GM19452 (cell line): ENCODE results near the gene HS6ST1.
"Not testable (repeated sequence)": the region's sequence is repeated elsewhere in the genome, so short reads cannot be mapped to it uniquely, and the experiment has no call there.

ENCODE experiments used
- ATAC-seq: cut with Tn5 transposase; IDR thresholded peaks from one replicate; pipeline ENCODE4 v1.9.1; 2021; ENCODE audit not compliant: unreplicated experiment

HS6ST1 gene

DNA sequence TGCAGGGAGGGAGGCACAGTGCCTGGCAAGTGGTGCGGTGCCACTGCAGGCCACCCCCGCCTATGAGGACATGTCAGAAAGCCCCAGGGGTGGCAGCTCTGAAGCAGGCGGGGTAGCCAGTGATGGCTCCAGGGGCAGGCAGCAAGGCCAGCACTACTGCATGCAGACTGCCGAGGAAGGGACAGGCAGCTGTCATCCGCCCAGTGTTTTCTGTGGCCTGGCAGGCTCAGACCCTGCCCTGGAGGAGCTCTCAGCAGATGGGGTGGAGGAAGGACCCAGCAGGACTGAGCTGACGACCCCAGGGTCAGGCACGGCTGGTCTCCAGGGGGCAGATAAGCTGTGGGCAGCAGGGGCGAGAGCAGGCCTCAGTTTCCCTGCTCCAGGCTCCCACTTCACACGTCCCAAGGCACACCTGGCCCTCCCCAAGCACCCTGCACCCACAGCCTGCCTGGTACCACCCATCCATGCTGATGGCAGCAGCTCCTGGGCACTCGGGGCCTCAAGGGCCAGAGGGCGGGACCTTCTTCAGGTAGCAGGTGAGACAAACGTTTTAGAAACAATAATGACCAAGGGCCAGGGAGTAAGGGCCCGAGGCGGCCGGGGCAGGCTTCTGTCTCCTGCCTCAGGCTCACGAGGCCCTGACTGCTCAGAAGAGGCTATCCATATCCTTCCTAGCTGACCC lies 48.5 kb downstream of the HS6ST1 start:
- no peak for ATAC-seq

DNA sequence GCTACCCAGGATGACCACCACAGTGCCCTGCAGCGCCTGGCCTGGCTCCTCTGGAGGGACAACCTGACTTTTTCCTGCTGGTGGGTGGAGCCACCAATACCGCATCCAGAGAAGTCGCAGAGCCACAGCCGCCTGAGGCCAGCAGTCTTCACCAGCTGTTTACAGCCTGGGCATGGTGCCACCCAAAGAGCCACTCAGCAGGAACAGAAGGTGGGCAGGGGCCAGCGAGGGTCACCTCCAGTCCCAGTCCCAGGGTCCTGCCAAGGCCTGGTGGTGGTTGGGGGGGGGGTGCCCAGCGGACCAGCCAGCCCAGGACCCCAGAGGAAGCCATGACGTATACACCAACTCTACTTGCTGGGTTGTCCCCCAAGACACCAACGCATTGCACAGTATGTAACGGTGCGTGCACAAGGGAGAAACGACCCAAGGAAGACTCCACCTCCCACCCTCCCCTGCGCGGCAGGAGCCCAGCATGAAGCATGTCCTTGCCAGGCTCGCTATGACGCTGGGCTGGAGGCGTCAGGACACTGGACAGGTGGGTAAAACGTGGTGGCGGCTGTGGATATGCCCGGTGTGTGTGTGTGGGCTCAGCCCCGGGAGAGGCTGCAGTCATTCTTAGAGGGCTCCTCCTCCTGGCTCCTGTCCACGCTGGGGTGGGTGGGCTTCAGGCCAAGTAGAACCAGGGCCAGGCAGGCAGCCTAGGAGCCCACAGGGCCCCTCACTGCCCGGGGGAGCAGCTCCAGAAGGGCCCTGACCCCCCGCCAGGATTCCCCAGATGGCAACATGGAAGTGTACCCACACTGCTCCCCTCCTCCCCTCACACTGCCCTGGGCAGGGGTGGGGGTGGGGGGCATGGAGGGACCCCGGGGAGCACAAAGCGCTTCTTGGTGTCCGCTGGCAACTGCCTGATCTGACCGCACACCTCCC lies 49.3 kb downstream of the HS6ST1 start:
- no peak for ATAC-seq

DNA sequence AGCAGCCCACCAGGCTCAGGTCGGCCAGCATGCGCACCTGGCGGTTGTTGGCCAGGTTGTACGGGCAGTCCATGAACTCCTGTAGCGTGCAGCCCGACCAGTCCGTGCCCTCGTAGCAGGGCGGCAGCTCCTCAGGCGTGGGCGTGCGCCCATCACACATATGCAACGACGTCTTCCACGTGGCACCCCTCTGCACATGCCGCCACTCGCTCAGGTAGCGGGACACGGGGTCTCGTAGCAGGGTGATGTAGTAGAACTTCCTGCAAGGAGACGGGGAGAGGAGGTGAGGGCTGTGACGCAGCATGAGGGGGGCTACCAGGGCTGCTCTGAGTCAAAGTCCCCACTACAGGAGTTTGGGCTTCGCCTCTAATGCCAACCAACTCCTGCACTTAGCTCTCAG lies 50.1 kb downstream of the HS6ST1 start:
- ATAC-seq: not testable (repeated sequence)

DNA sequence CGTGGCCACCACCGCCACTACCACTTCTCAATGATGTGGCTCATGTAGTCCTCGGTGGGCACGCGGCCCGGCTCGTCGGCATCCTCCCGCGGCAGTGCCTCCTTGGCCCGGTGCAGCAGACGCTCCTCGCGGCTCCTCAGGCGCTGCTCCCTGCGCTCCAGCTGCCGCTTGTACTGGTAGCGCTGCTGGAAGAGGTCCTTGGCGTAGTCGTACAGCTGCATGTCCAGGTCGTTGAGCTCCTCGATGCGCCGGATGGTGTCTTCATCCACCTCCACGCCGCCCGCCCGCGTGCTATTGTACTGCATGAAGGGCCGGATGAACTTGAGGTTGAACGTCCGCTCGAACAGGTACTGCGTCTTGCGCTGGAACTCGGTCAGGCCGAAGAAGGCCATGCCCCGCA lies 50.5 kb downstream of the HS6ST1 start:
- ATAC-seq: not testable (repeated sequence)

DNA sequence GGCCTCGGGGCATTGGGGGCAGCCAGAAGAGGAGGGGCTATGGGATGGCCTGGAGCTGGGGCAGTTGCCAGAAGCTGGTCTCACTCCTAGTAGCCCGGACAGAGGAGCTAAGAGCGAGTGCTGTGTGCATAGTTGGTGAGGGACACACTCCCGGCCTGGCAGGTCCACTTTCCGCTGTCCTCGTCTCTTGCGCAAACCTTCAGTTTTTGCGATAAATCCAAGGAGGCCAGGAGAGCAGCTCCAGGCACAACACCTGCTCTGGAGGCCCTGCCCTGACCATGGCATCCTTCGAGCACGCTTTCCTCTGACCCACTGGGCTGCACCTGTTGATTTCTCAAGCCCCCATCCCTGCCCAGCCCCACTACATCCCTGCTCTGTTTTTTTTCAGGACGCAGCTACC lies 51.0 kb downstream of the HS6ST1 start:
- ATAC-seq: not testable (repeated sequence)

DNA sequence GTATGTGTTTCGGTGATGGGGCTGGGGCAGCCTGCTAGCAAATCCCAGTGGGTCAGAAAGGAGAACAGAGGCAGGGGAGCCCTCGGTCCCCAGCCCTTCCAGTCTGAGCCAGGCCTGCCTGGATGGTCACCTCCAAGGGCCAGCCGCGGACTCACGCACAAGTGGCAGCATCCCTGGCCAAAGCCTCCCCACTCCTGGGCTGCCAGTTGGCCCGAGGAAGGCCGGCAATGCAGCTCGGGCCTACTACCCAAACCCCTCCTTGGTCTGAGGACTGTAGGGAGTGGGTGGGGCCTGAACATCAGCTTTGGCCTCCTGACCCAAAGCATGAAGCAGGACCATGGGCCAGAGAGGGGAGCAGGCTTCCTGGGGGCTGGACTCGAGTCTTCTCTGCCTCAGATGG lies 51.5 kb downstream of the HS6ST1 start:
- ATAC-seq: not testable (repeated sequence)

DNA sequence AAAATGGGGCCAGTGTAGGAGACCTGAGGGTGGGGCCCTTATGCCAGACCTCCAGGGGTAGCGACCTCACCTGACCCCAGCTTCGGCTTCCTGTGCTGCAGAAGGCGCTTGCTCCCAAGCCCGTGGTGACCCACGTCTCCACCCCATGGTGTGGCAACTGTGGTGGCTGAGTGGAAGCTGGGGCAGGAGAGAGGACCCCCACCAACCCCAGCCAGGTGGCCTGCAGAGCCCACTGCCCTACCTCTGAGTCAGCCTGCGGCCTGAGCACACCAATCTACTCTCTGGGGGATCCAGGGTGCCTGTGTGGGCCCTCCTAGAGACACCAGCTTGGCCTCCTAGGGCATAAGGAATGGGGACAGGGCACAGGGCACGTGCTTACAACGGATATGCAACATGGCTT lies 52.2 kb downstream of the HS6ST1 start:
- not testable (repeated sequence) for ATAC-seq

DNA sequence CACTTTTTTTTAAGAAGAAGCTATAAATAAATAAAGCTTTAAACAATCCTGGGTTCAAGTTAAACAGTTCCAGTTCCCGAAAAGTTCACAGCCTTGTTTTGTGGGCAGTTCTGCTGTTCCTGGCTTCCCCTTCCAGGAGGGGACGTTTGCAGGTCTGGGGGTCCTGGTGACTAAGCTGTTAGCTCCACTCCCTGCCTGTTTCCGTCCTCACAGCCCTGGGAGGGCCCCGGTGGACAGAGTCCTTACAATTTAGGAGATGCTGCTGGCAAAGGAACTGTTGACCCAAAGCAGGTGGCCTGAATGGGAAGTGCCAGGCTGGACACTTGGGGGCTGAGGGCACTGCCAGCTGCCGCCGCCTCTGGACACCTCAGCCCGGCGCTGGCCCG lies 53.1 kb downstream of the HS6ST1 start:
- ATAC-seq: not testable (repeated sequence)

DNA sequence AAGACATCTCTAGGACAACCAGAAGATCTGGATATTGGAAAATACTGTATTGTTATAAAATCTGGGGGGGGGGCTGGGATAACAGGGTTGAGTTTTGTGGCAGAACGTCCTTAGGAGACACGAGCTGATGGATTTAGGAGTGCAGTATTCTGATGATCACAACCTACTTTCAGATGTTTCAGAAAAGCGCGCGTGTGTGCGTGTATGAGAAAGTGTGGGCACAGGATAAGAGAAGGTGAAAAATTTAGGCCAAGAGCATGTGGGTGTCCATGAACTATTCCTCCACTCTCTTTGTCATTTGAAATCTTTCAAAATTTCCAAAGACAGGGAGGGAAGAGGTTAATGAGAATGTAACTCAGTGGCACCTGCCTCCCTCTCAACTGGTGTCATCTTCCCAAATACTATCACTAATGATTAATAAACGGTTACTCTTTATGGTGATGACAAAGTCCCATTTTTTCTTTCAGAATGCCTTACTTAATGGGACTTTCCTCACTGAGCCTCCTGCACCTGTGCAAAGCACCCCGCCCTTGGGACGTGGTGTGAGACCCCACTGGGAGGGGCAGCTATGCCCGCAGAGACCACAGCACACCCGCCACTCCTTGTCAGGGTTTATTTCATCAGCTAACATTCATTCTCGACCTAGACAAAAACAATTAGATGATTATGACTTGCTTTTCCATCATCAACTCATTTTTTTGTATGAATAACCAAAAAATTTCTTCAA lies 53.6 kb downstream of the HS6ST1 start:
- no peak for ATAC-seq

DNA sequence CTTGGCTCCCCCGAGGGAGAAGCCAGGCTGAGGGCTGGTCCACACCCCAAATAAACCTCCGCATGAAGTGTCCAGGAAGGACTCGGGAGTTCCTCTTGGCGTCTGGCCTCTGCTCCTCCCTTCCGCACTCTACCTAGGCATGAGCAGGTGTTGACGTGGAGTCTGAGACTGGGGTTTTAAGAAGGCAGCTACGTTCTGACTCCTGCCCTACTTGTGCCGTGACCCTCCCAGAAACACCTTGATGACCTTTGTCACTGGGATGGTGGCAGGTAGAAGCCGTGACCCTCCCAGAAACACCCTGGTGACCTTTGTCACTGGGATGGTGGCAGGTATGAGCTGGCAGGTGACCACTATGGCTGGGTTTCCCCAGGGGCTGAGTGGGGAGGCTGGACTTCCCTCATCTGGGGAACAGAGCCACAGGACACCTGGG lies 54.8 kb downstream of the HS6ST1 start:
- ATAC-seq: no peak

DNA sequence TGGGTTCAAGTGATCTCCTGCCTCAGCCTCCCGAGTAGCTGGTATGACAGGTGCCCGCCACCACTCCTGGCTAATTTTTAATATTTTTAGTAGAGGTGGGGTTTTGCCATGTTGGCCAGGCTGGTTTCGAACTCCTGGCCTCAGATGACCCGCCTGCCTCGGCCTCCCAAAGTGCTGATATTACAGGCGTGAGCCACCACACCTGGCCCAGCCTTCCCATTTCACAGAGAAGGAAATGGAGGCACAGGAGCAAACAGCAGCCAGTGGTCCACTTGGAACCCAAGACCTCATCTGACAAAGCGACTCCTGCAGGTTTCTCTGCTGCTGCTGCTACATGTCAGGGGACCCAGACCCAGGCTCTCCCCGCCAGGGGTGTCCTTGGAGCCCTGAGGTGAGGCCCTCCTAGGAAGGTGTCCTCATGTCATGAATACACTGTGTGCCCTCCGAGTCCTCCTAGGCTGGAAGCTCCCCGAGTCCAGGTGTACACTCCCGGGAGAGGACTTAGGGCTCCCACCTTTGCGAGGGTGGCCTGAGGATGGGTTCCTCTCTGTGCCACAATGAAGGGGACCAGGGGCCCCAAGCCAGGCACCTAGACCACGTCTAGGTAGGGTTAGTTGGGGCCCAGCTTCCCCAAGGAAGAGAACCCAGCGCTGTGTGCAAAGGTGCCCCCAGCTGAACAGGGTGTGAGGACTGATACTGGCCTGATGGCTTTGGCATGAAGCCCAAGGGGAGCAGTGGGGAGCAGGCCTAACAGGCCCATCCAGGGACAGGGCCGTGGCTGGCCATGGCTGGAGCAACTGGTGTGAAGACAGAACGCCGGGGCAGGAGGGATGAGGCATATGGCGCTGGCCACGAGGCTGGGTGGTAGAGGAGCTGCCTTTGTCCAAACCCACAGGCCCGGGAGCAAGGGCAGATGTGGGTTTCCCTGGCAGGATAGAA lies 56.1 kb downstream of the HS6ST1 start:
- no peak for ATAC-seq

DNA sequence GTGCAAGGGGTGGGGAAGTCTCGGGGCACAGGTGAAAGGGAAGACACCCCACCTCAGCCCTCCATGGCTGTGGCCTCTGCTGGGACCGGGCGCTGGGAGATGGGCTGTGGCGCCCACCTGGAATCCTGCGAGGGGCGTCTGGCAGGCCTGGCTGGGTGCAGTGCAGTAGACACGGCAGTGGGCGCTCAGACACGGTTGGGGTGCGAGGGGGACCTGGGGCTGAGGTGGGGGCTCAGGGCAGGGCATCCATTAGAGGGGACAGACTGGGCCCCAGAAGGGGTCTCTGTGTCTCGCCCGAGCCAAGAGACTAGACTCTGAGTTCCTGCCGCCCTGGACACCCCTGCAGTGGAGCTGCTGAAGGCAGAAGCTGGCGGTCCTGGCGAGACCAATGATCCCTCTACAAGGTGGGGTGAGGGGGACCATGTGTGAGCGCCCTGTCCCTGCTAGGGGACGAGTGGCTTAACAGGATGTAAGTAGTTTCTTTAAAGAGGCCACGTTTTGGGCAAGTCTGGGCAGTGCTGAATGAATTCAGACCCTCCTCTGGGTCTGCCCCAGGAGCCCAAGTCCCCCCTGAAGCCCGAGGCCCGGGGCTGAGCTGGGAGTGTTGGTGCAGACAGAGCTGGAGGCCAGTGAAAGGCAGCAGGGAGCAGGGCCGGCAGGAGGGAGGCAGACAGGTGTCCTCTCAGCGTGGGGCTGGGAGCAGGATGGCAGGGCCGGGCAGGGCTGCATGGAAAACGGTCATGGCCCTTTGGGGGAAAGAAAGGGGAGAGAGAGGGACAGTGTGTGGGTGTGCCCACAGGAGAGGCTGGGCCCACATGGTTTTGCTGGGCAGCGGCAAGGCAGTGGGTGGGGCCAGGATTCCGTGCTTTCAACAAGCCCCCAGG lies 57.2 kb downstream of the HS6ST1 start:
- ATAC-seq: no peak

DNA sequence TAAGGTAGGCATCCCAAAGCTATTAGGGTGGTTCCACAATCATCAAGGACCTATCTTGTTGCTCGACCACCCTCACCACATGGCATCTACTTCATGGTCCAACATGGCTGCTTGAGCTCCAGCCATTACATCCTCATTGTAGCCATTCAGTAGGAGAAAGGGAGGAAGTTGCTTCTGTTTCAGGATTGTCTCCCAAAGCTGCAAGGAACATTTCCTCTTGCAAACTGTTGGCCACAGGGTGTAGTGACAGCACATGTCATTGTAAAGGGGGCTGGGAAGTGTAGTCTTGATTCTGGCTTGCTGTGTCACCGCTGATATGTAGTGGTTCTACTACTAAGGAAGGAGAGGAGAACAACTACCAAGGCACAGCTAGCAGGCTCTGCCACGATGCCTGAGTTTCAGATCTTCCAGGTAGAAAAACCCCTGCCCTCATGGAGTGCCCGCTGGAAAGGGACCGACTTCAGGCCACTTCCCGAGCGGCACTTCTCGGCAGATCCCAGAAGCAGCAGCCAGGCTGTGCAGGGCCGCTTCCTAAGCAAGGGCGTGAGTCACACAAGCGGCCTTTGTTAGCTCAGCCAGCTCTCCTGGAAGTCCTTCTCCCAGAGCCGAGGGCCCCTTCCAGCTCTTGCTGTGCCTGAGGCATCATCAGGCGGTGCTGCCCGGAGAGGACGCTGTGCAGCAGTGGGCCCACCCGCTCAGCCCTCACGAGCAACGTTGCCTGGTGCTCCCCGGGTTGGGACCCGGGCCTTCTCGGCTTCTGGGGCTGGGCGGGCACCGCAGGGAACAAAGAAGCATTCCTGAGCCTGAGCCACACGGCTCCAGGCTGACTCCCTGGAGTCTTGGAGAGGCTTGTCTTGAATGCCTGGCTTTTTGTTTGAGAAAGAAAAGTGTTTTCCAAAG lies 58.2 kb downstream of the HS6ST1 start:
- no peak for ATAC-seq

DNA sequence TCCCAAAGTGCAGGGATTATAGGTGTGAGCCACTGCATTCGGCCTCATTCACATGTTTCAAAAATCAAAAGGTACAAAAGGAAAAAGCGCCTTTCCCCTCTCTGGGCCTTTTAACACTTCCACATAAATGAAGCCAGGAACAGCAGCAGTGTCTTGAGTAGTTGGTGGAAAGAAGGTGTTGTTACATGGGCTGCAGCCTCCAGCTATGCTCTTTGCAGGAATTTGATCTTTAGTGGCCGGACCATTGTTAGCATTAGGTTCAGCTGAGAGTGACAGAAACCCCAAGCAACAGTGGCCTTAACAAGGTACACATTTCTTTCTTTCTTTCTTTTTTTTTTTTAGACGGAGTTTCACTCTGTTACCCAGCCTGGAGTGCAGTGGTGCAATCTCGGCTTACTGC lies 59.1 kb downstream of the HS6ST1 start:
- no peak for ATAC-seq

DNA sequence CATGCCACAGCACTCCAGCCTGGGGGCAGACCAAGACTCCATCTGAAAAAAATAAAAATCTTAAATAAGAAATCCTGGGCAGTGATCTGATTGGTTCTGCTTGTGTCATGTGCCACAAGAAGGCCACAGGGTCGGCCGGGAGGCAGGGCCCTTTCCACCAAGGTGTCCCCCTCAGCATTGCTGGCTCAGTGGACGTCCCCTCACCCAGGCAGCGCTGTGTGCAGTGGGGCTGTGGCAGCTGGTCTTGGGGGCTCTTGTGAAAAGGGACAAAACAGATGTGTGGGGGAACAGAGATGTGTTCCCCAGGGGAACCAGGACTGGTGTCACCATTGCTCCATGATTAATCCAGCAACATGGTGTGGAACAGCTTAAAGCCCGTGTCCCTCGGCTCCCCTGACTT lies 60.5 kb downstream of the HS6ST1 start:
- ATAC-seq: no peak

DNA sequence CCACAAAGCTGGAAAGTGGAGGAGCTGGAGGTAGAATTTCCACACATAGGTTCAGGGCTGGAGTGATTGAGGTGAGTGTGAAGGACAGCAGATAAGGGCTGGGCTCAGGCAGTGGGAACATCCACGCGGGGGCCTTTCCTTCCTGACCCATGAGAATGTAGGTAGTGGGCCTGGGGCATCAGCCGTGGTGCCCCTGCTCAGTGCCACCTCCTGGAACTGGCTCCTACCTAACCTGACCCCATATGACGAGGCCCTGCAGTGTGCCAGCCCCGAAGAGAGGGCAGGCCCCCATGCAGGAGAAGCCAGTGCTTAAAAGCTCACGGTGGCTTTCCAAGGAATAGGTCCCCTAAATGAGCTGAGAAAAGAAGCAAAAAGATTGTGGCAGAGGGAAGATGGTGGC lies 66.2 kb downstream of the HS6ST1 start:
- ATAC-seq: no peak

DNA sequence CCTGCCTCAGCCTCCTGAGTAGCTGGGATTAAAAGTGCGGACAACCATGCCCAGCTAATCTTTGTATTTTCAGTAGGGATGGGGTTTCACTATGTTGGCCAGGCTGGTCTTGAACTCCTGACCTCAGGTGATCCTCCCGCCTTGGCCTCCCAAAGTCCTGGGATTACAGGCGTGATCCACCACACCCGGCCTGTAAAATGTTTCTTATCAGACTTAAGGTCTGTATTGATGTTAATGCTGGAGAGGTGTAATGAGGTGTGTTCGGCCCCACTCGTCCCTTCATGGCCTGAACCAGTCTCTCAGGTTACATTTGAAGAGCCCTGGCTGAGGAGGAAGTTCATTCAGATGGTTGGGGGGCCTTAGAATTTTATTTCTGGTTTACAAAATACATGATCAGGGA lies 66.6 kb downstream of the HS6ST1 start:
- ATAC-seq: not testable (repeated sequence)

DNA sequence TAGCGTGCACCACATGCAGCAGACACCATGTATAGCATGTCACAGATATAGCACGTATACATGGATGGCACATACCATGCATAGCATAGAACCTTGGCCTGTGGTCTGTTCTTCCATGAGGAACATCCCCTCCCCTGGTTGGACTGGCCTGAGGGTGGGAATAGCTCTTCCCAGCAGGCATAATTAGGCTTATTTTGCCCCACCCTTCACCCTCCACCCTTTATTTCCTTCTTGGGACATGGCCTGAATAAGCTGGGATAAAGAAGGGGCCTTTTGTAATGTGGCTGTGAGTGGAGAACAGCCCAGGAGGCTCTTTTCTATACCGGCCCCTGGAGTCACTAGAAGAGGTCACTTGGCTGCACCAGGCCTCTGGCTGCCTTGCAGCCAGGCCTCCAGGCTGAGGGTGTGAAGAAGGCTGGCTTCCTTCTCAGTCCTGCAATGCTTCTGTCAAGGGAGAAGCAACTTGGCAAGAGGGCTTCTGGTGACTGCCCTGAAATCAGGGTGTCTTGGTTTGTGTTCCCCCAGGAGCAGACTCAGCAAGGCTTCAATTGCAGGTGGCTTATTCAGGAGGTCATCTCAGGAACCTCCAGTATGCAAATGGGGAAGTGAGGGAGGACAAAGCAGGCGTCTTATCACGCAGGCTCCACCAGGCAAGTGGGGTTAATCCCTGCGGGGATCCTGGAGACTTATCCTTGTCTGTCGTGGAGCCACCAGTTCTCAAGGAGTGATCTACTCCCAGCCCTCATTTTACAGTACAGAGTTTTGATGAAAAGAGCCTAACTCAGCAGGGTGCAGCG lies 68.2 kb downstream of the HS6ST1 start:
- no peak for ATAC-seq
